HG03135 (cell line): Measurements from ENCODE around the gene RNF187.
"Not testable (repeated sequence)": the region's sequence is repeated elsewhere in the genome, so short reads cannot be mapped to it uniquely, and the experiment has no call there.

Experiments
- ATAC-seq: cut with Tn5 transposase; IDR thresholded peaks from one replicate; pipeline ENCODE4 v1.9.1; 2021; ENCODE audit warnings: mild to moderate bottlenecking, moderate library complexity; ENCODE audit not compliant: unreplicated experiment

The RNF187 gene

DNA sequence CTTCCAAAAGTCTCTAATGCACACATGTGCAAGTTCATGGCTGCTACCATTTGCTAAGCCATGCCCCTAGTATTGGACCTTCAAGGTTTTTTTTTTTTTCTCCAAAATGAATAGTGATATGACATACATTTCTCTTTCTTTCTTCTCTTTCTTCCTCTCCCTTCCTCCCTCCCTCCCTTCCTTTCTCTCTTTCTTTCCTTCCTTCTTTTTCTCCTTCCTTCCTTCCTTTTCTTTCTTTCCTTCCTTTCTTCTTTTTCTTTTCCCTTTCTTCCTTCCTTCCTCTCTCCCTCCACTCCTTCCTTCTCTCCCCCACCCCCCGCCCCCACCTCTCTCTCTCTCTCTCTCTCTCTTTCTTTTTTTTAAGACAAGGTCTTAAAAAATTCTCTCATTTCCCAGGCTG is 3.4 kb upstream of the RNF187 start:
- ATAC-seq, result no peak

DNA sequence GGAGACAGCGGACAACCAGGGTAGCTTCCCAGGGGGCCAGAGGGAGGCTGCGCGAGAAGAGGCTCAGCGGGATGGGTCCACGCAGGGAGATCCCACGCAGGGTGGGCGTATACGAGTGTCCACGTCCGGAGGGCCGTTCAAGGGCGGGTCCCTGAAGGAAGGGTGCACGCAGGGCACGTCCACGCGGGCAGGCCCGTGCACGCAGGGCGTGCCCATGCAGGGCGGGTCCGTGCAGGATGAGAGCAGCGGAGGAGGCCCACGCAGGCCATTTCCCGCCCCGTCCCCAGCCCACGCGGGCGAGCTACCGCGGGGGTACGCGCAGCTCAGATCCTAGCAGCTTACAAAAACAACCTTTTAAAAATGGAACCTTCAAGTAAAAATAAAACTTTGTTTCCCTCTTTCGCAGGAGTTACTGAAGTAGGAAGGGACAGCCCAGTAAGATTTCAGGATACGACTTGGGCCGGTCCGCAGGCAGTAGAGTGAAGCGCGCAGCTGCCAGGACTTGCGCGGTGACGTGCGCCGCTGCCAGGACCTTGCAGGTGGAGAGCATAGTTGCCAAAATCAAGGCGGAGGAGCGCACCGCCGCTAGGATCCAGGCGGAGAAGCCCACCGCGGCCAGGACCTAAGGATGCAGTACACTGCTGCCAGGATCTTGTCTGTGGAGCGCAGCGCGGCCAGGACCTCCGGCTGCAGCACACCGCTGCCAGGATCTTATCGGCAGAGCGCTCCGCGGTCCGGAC is 416 bp upstream of the RNF187 start:
- ATAC-seq, result peak; percentile 53

DNA sequence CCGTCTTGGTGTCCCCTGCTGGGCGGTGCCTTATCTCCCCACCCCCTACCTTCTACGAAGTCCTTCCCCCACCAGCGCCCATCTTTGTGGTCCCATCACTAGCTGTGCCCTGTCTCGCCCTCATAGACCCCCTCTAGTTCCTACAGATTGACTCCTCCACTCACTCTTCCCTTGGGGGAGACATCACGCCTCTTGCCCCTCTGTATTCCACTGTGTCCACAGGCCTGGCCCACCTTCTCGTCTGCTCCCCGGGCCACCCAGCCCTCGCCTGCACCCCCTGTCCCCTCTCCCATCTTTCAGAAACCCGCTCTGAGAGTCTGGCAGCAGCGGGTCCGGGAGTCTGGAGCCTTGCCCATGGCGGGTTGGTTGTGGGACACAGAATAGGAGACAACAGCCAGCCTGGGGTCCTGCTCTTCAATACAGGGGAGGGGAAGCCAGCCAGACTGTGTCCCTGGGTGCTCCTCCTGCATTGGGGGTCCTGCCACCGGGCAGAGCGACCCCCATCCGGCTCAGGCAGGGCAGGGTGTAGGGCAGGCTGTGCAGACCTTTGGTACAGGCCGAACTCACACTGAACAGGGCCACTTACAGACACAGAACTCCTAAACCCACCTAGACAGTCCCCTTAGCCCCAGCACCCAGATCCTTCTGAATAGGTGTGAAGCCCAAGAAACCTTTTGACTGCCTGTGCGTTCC is 1.1 kb downstream of the RNF187 start:
- no peak for ATAC-seq

GRCh38 chr1:228488818-228489674 is 1.9 kb downstream of the RNF187 start:
- ATAC-seq, result no peak

DNA sequence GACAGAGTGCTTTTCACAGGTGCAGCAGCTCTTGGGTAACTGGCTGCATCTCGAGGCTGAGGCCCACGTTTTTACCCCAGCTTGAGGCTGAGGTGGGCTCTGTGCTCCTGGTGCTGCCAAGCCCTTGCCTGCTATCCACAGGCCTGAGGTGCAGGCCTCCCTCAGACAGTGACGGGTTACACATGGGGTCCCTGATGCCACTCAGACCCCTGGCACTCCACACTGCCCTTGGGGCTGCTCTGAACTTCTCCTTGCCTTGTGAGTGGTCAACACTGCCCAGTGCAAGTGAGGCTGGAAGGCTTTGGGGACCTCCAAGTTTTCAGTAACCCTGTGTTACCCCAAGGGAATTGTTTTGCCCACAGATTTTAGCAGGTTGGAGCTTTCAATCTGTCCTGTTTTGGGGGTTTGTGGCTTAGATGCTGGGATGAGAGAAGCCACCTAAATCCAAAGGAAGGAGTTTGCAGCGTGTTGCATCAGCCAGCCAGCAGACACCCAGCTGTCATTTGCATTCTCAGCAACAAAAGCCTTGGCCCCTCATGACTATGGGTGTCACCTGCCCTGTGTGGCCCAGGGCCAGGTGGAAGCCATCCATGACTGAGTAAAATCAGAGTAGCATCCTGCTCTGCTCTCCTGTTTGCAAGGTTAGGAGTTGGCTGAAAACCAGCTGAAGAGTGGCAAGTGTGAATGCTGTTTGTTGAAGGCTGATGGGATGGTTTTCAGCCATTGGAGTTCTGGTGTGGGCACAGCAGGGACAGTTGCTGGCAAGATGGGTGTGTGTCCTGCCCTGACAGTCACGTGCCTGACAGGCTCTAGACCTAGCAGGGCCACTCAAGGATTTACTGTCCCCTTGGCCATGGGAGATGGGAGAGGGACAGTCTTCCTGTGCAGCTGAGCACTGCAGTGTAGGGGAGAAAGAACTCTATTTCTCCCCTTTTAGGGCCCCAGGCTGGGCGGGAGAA is 3.2 kb downstream of the RNF187 start:
- no peak for ATAC-seq

GRCh38 chr1:228493141-228494043 is 6.2 kb downstream of the RNF187 start:
- no peak for ATAC-seq

DNA sequence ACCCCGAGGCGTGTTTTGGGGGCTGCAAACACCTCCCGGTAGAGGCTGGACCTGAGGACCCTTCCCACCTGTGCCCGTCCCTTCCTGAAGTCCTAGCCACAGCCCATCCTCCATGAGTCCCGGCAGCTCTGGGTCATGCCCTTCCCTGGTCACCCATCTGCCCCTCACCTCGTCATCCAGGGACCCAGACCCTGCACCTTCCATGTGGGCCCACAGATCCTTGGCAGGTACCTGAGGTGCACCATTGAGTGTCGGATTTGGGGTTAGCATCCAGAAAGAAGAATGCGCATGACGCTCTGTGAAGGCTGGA is 6.8 kb downstream of the RNF187 start:
- ATAC-seq, result no peak

- no peak for ATAC-seq
These were observed 7.2 kb downstream of the RNF187 start for GRCh38 chr1:228494391-228494790.

DNA sequence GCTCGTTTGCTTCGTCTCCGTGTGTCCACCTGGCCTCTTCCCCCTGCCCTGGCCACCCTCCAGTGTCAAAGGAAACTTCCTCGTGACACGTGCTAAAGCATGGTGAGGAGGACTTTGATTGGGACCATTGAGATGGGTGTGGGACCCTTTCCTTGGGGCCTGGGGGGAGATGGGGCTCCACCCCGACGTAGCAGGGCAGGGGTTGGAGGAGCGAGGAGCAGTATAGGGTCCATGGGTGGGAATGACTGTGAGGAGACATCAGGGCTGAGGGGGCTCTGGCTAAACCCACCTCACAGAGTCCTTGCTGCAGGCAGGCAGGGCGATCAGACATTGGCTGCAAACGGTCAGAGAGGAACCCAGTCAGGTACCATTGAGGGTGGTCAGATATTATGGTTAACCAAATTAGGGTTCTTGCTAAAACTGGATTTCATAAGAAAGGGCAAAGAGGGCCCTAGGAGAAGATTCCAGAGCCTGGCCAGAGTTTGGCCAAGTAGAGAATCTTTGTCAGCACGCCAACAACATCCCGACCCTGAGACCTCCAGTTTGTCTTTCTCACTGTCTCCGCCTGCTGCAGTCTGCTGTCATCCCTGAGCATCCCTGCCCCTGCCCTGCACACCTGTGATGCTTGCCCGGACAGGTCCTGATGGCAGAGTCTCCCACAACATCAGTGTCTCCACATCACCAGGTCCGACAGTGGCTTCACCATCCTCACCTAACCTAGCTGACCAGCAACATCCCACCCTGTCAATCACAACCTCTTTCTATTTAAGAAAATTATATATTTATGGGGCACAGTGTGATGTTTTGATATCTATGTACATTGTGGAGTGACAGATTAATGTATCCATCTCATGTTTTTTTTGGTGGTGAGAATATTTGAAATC is 8.0 kb downstream of the RNF187 start:
- no peak for ATAC-seq

DNA sequence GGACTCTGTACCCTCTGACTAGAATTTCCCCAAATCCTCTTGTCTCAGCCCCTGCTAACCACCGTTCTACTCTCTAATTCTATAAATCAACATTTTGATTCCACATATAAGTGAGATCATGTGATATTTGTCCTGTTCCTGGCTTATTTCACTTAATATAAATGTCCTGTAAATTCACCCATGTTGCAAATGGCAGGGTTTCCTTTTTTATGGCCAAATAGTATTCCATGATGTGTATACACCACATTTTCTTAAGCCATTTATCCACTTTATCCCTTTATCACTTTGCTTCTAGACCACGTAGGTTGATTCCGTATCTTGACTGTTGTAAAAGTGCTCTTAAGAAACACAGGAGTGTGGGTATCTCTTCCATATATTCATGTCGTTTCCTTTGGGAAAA is 8.9 kb downstream of the RNF187 start:
- no peak for ATAC-seq

GRCh38 chr1:228496494-228496893 is 9.3 kb downstream of the RNF187 start:
- no peak for ATAC-seq

DNA sequence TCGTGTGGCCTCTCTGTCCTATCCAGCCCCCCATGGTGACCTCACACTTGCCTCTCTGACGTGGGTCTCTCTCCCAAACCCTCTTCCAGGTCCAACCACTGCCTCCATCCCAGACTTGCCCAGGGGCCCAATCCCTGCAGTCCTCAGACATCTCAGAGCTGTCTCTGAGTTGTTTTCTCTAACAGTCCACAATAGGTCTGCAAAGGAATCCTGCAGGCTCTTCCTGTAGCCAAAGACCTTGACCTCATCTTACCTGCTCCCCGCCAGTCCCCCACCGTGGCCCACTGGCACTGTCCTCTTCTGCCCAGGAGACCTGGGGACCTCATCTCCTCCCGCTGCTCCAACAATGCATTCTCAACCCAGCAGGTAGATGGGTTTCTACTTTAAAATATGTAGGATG is 10.0 kb downstream of the RNF187 start:
- ATAC-seq, result no peak

- no peak for ATAC-seq
These were observed 10.6 kb downstream of the RNF187 start for GRCh38 chr1:228497817-228498216.

DNA sequence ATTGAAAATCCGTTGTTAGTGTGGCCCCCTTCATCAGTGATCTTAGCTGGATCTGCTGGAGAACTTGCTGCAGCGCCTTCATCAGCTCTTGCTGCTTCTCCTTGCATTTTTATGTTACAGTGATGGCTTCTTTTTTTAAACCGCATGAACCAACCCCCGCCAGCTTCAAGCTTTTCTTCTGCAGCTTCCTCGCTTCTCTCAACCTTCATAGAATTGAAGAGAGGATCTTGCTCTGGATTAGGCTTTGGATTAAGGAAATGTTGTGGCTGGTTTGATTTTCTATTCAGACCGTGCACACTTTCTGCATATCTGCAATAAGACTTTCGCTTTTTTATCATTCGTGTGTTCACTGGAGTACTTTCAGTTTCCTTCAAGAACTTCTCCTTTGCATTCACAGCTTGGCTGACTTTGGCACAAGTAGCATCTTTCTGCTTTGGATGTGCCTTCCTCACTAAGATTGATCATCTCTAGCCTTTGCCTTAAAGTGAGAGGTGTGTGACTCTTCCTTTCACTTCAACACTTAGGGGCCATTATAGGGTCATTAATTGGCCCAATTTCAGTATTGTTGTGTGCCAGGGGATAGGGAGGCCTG is 13.1 kb downstream of the RNF187 start:
- no peak for ATAC-seq

- peak; percentile 86 for ATAC-seq
These were observed 14.0 kb downstream of the RNF187 start for GRCh38 chr1:228500901-228501871.

DNA sequence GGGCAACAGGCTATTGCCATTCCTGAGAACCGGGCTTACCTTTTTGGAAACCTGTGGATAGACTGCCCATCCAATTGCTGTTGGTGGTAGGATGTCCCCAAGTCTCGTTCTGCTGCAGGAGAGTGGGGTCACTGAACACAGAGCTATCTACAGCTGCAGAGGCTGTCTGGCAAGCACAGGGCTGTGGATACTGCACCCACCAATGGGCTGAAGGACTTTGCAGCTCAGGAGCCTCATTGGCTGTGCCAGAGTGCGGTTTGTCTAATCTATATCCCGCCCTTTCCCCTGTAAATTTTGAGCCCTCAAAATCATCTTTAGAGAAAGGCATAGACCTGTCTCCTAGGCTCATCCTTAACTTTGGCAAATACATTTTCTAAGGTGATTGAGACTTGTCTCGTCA is 15.3 kb downstream of the RNF187 start:
- no peak for ATAC-seq

DNA sequence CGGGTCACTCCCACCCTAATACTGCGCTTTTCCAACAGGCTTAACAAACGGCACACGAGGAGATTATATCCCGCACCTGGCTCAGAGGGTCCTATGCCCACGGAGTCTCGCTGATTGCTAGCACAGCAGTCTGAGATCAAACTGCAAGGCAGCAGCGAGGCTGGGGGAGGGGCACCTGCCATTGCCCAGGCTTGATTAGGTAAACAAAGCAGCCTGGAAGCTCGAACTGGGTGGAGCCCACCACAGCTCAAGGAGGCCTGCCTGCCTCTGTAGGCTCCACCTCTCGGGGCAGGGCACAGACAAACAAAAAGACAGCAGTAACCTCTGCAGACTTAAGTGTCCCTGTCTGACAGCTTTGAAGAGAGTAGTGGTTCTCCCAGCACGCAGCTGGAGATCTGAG is 18.8 kb downstream of the RNF187 start:
- not testable (repeated sequence) for ATAC-seq
